IMR-90 (cell line): ENCODE data around the gene ARSB. TPM values are rescaled to one million over a fixed set of nuclear protein-coding genes. Genes with fewer than 3 reads are reported as not detected.
A peak's percentile ranks its signal among the peaks of the same experiment; 100 is the strongest.

ENCODE experiments used
- ATAC-seq: fragments of 200-7000 bp; cut with Tn5 transposase; 2 replicates; pipeline ENCODE4 v1.9.1; 2020; ENCODE audit warnings: low read depth, mild to moderate bottlenecking, moderate library complexity
- BruUV-seq: library from RNA; stranded (reverse); fragments of 400-500 nt; replicated peaks from 2 replicates; lab custom pipeline; 2021; lab: Mats Ljungman, UMichigan
- CTCF ChIA-PET: fragments of 300-600 bp; formaldehyde crosslinking; extraction: SDS; loops from one replicate; lab custom pipeline; 2021; ENCODE audit warnings: antibody characterized with exemption; lab: Yijun Ruan, JAX
- POLR2A ChIA-PET: fragments of 300-600 bp; sonication (Branson Sonifier 250); formaldehyde crosslinking; loops from one replicate; lab custom pipeline; 2022; ENCODE audit warnings: antibody characterized with exemption; ENCODE audit not compliant: unreplicated experiment; lab: Charles Lee
- DNase-seq: peaks from one replicate; pipeline ENCODE4 v3.0.0; 2013
- H2AFZ ChIP-seq: replicated peaks from 2 replicates; pipeline ENCODE3; 2013; ENCODE audit warnings: low read length, mild to moderate bottlenecking; ENCODE audit not compliant: poor library complexity
- H2AK5ac ChIP-seq: 2 replicates; pipeline ENCODE4 v1.6.1; 2013; ENCODE audit warnings: low read depth, low read length, inconsistent platforms
- H2AK9ac ChIP-seq: replicated peaks from 2 replicates; pipeline ENCODE3; 2013; ENCODE audit warnings: mild to moderate bottlenecking, low read depth, low read length, moderate library complexity; ENCODE audit not compliant: poor library complexity
- H2BK120ac ChIP-seq: 2 replicates; pipeline ENCODE4 v1.6.1; 2013; ENCODE audit warnings: low read depth, low read length, inconsistent platforms
- H2BK15ac ChIP-seq: 3 replicates; pipeline ENCODE4 v1.6.1; 2013; ENCODE audit warnings: low read depth, low read length, inconsistent platforms
- H2BK20ac ChIP-seq: 2 replicates; pipeline ENCODE4 v1.6.1; 2013; ENCODE audit warnings: low read depth, mild to moderate bottlenecking, inconsistent platforms, low read length, moderate library complexity
- H2BK5ac ChIP-seq: 2 replicates; pipeline ENCODE4 v1.6.1; 2013; ENCODE audit warnings: mild to moderate bottlenecking, low read depth, low read length, inconsistent platforms; ENCODE audit not compliant: poor library complexity, severe bottlenecking
- H3K14ac ChIP-seq: replicated peaks from 2 replicates; pipeline ENCODE4 v1.6.1; 2013; ENCODE audit warnings: low read depth, low read length, inconsistent platforms
- H3K18ac ChIP-seq: 2 replicates; pipeline ENCODE4 v1.6.1; 2013; ENCODE audit warnings: low read depth, low read length, control low read depth
- H3K23ac ChIP-seq: 2 replicates; pipeline ENCODE4 v1.6.1; 2013; ENCODE audit warnings: low read depth, low read length, inconsistent platforms
- H3K27ac ChIP-seq: 2 replicates; pipeline ENCODE4 v1.5.1; 2013; ENCODE audit warnings: mild to moderate bottlenecking, control low read depth, low read length; ENCODE audit not compliant: insufficient read depth
- H3K27me3 ChIP-seq: 2 replicates; pipeline ENCODE4 v1.6.1; 2013; ENCODE audit warnings: low read length; ENCODE audit not compliant: control insufficient read depth, insufficient read depth
- H3K36me3 ChIP-seq: 2 replicates; pipeline ENCODE4 v1.6.1; 2013; ENCODE audit warnings: low read length, mixed read lengths; ENCODE audit not compliant: control insufficient read depth, insufficient read depth
- H3K4ac ChIP-seq: 2 replicates; pipeline ENCODE4 v1.6.1; 2013; ENCODE audit warnings: low read depth, low read length, inconsistent platforms
- H3K4me1 ChIP-seq: 2 replicates; pipeline ENCODE4 v1.6.1; 2013; ENCODE audit warnings: low read length, mixed read lengths; ENCODE audit not compliant: control insufficient read depth, insufficient read depth
- H3K4me2 ChIP-seq: 2 replicates; pipeline ENCODE4 v1.6.1; 2013; ENCODE audit warnings: low read depth, mild to moderate bottlenecking, control low read depth, low read length, moderate library complexity
- H3K4me3 ChIP-seq: 2 replicates; pipeline ENCODE4 v1.5.1; 2013; ENCODE audit warnings: low read depth, mild to moderate bottlenecking, control low read depth, low read length, moderate library complexity; ENCODE audit not compliant: insufficient read depth
- H3K56ac ChIP-seq: 2 replicates; pipeline ENCODE4 v1.6.1; 2013; ENCODE audit warnings: low read length, inconsistent platforms; ENCODE audit not compliant: insufficient read depth; ENCODE audit errors: extremely low read depth
- H3K79me1 ChIP-seq, 2 experiments: 2 replicates each; pipeline ENCODE4 v1.6.1; 2013; ENCODE audit warnings: low read length in 2 of 2, inconsistent platforms in 1 of 2, low read depth in 1 of 2
- H3K9ac ChIP-seq: 2 replicates; pipeline ENCODE4 v1.6.1; 2013; ENCODE audit warnings: low read depth, low read length, control low read depth
- H3K9me1 ChIP-seq: 2 replicates; pipeline ENCODE4 v1.6.1; 2013; ENCODE audit warnings: low read length, inconsistent platforms; ENCODE audit not compliant: insufficient read depth
- H3K9me3 ChIP-seq: 2 replicates; pipeline ENCODE4 v1.6.1; 2013; ENCODE audit warnings: low read length; ENCODE audit not compliant: control insufficient read depth, insufficient read depth
- H4K20me1 ChIP-seq: 2 replicates; pipeline ENCODE4 v1.6.1; 2013; ENCODE audit warnings: low read length, inconsistent platforms; ENCODE audit not compliant: insufficient read depth
- H4K5ac ChIP-seq: 2 replicates; pipeline ENCODE4 v1.6.1; 2013; ENCODE audit warnings: mild to moderate bottlenecking, low read depth, low read length, control low read depth
- H4K8ac ChIP-seq, 2 experiments: 2 replicates each; pipeline ENCODE4 v1.6.1; 2013; ENCODE audit warnings: low read depth in 2 of 2, low read length in 2 of 2, control low read depth in 1 of 2, inconsistent platforms in 1 of 2
- H4K91ac ChIP-seq: 2 replicates; pipeline ENCODE4 v1.6.1; 2013; ENCODE audit warnings: low read depth, low read length, inconsistent platforms; ENCODE audit not compliant: insufficient read depth
- MAZ ChIP-seq: IDR thresholded peaks from 2 replicates; pipeline ENCODE4 v1.6.1; 2012; ENCODE audit warnings: low read depth, mild to moderate bottlenecking, low read length, improper control_type of control experiment, moderate library complexity, borderline replicate concordance
- WGBS, 2 experiments: methylation state at CpG; one replicate each; pipeline versions ENCODE4 v1.1.5 to v1.1.7; 2013; ENCODE audit warnings: missing lambda C conversion rate in 2 of 2; ENCODE audit not compliant: insufficient read length in 1 of 2; ENCODE audit errors: extremely low coverage in 2 of 2; 5-methylcytosine and 5-hydroxymethylcytosine counted together
- dilution Hi-C: fragments of 300-500 bp; cut with HindIII; formaldehyde crosslinking; loops from one replicate; pipeline ENCODE4 v1.14.3; 2018; ENCODE audit warnings: low sequenced_read_pairs; ENCODE audit not compliant: unreplicated experiment
- in situ Hi-C: fragments of 300-500 bp; cut with MboI; formaldehyde crosslinking; loops from 3 replicates; pipeline ENCODE4 v1.14.3; 2019; ENCODE audit warnings: low sequenced_read_pairs, inconsistent platforms, mixed read lengths
- intact Hi-C: fragments of 100-400 bp; cut with micrococcal nuclease; formaldehyde crosslinking; loops from 2 replicates; pipeline ENCODE4 v1.10.0; 2022
- polyA plus RNA-seq, 3 experiments: library from polyadenylated mRNA; depleted of rRNA; stranded (reverse); fragments of >200 nt; gene quantifications; 2 replicates each; pipeline ENCODE4 v1.2.3, GENCODE V29; 2012; ENCODE audit warnings: low replicate concordance in 1 of 3
- total RNA-seq: library from RNA; depleted of rRNA; stranded (reverse); fragments of >200 nt; gene quantifications from 2 replicates; pipeline ENCODE4 v1.2.3, GENCODE V29; 2012

Gene ARSB
- total and polyA plus RNA-seq, 2 of the 4 experiments (the other 2 are of a cell fraction): 16.0 to 16.3 TPM

- no TSS peak for BruUV-seq
- H2AFZ ChIP-seq: no peak overlapping the region
- intact Hi-C loops: no loop called here
Measured at GRCh38 chr5:78811866-78812265, 173.2 kb downstream of the ARSB start.

More at GRCh38 chr5:78811866-78812265, 173.2 kb downstream of the ARSB start:
- no peaks in the 10 kb centered on the region; a peak in 1 of 4 replicates for H3K79me1 ChIP-seq
- H3K4me3 ChIP-seq: no peak overlapping the region
- ATAC-seq (no peak), DNase-seq (no peak)
- no peaks in the 10 kb centered on the region for H4K20me1 ChIP-seq
- H3K14ac ChIP-seq: no peak overlapping the region
- no peaks in the 10 kb centered on the region for H3K27me3 ChIP-seq
- peaks cover 12% of the 10 kb centered on the region for H3K9me1 ChIP-seq
- H2AK5ac ChIP-seq: peak overlapping the region; percentile 27; the same call in 1 of the 2 replicates
- H3K4ac ChIP-seq: no peak overlapping the region
- no peak overlapping the region for H2BK5ac ChIP-seq
- H4K91ac ChIP-seq: no peak overlapping the region
- H3K18ac ChIP-seq: no peak overlapping the region
- no peak for TF ChIP-seq MAZ
- no peak overlapping the region for H2AK9ac ChIP-seq
- no CpG with 5 or more reads among the region's 1 CpG for WGBS, 2 experiments
- ChIA-PET POLR2A (no interaction called here), CTCF (no interaction called here)
- H3K56ac ChIP-seq: no peak overlapping the region
- no peak overlapping the region for H2BK15ac ChIP-seq
- H4K8ac ChIP-seq: no peak overlapping the region
- no peak overlapping the region for H3K9ac ChIP-seq
- H3K23ac ChIP-seq: no peak overlapping the region
- no peak overlapping the region for H3K4me2 ChIP-seq
- no peak overlapping the region for H2BK120ac ChIP-seq
- dilution Hi-C loops: no loop called here
- H2BK20ac ChIP-seq: peak overlapping the region; percentile 20; the same call in 1 of the 2 replicates
- in situ Hi-C loops: no loop called here
- no peaks in the 10 kb centered on the region for H3K36me3 ChIP-seq
- no peaks in the 10 kb centered on the region for H3K9me3 ChIP-seq
- peaks cover 8% of the 10 kb centered on the region for H3K4me1 ChIP-seq
- H3K27ac ChIP-seq: no peak overlapping the region
- no peak overlapping the region for H4K5ac ChIP-seq
